ENCODE measurements around the gene VARS2. TPM values are rescaled to one million over a fixed set of nuclear protein-coding genes. Genes with fewer than 3 reads are reported as not detected.

The VARS2 gene
- total RNA-seq, 1 donor from 2014 or later, result 5.7 TPM

DNA sequence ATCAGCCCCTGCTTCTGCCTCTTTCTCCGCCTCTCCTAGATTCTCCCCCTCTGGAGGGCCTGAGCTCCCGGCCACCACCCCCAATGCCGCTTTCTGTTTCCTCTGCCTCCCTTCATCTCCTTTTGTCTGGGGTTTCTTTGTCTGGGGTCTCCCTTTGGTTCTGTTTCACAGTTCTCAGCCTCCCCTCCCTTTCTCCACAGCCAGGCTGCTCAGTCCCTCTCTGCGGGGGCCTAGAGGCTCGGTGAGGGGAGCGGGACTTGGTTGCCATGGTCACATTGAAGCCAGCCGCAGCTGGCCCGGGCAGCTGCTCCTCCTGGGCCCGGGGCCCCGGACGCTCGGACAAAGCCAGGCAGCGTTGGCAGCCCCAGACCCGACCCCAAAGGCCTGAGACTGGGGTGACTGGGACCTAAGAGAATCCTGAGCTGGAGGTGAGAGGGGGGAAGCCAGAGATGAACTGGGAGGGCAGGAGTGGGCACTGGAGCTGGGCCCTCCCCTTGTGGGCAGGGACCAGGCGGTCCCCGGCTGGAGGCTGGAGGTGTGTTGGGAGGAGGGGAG is 33.3 kb upstream of the VARS2 start:
- Histone ChIP-seq H3K4me1 (peaks cover 0 to 25% of the 10 kb centered on the region in 2 donors), H3K27me3 (no peaks in the 10 kb centered on the region), H3K27ac (peak overlapping the region in 1 of 2 donors; percentile 83), H3K9me3 (no peaks in the 10 kb centered on the region), H3K36me3 (no peaks in the 10 kb centered on the region), H3K4me3 (no peak overlapping the region)
- DNase-seq (ENCODE audit: low spot score in 2 of 2), result no peak
- intact Hi-C loops (cut with DNase I), result no loop called here
- TF ChIP-seq, protein P1, sequence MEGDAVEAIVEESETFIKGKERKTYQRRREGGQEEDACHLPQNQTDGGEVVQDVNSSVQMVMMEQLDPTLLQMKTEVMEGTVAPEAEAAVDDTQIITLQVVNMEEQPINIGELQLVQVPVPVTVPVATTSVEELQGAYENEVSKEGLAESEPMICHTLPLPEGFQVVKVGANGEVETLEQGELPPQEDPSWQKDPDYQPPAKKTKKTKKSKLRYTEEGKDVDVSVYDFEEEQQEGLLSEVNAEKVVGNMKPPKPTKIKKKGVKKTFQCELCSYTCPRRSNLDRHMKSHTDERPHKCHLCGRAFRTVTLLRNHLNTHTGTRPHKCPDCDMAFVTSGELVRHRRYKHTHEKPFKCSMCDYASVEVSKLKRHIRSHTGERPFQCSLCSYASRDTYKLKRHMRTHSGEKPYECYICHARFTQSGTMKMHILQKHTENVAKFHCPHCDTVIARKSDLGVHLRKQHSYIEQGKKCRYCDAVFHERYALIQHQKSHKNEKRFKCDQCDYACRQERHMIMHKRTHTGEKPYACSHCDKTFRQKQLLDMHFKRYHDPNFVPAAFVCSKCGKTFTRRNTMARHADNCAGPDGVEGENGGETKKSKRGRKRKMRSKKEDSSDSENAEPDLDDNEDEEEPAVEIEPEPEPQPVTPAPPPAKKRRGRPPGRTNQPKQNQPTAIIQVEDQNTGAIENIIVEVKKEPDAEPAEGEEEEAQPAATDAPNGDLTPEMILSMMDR (IDR thresholded peaks at IDR 0.05), result no peak

DNA sequence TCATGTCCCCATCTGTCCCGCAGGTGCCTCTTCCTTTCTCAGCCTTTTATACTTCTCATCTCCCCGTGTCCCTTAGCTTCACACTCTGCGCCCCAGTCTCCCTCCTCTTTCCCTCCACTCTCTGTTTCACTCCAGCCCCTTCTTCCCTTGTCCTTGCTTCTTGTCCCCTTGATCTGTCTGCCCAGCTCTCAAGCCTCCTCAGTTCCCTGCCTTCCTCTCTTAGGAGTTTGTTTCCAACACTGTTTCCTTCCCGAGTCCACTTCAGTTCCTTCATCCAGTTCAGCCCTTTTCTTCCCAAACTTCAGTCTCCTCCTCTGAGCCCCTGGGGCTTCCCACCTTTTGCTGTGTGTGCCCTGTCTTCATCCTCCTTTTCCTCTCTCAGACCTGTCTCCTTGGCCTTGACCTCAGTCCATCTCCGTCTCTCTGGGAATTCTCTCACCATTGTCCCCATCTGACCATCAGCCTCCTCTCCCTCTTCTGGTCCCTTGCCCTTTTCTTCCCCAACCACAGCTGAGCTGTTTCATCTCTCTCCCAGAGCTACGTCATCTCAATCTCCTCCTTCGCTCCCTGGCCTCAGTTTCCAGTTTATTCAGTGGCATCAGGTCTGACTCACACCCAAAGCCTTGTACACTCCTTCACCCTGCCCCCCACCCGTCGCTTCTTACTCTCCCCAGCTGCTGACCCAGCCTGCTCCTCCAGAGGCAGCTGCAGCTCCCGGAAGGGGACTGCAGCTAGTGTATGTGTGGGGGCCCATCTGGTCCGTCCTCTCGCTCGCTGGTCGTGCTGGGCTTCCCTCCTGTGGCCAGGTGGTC is 32.4 kb upstream of the VARS2 start:
- Histone ChIP-seq H3K9me3 (no peaks in the 10 kb centered on the region), H3K27ac (peak overlapping the region; percentile 83 to 90), H3K4me1 (peaks cover 0 to 33% of the 10 kb centered on the region in 2 donors), H3K4me3 (no peak overlapping the region), H3K27me3 (no peaks in the 10 kb centered on the region), H3K36me3 (no peaks in the 10 kb centered on the region)
- intact Hi-C loops (cut with DNase I), result no loop called here
- TF ChIP-seq, protein P1 (IDR thresholded peaks at IDR 0.05), result no peak
- peak in 1 of 2 donors; percentile 59 for DNase-seq (ENCODE audit: low spot score in 2 of 2)

GRCh38 chr6:30882204-30882758 is 31.8 kb upstream of the VARS2 start:
- intact Hi-C loops (cut with DNase I), result no loop called here
- H3K27ac ChIP-seq, result peak overlapping the region; percentile 83 to 90
- no peaks in the 10 kb centered on the region for H3K27me3 ChIP-seq
- peaks cover 0 to 28% of the 10 kb centered on the region in 2 donors for H3K4me1 ChIP-seq
- DNase-seq (ENCODE audit: low spot score in 2 of 2), result peak in 1 of 2 donors; percentile 54
- H3K36me3 ChIP-seq, result no peaks in the 10 kb centered on the region
- H3K9me3 ChIP-seq, result no peaks in the 10 kb centered on the region
- TF ChIP-seq, protein P1 (IDR thresholded peaks at IDR 0.05), result no peak
- no peak overlapping the region for H3K4me3 ChIP-seq

- Histone ChIP-seq H3K4me3 (peak overlapping the region in 1 of 2 donors; percentile 78), H3K27me3 (no peaks in the 10 kb centered on the region), H3K4me1 (peaks cover 0 to 24% of the 10 kb centered on the region in 2 donors), H3K27ac (peak overlapping the region; percentile 83 to 90), H3K36me3 (no peaks in the 10 kb centered on the region), H3K9me3 (no peaks in the 10 kb centered on the region)
- DNase-seq (ENCODE audit: low spot score in 2 of 2), result peak in 1 of 2 donors; percentile 64
- TF ChIP-seq, protein P1 (IDR thresholded peaks at IDR 0.05), result no peak
- intact Hi-C loops (cut with DNase I), result no loop called here
Observed at GRCh38 chr6:30882759-30883684, 31.0 kb upstream of the VARS2 start.

Measured in ascending aorta (tissue), 2 donors.